ENCODE results near the gene PHC1. TPM values are rescaled to one million over a fixed set of nuclear protein-coding genes. Genes with fewer than 3 reads are reported as not detected.
A peak's percentile ranks its signal among the peaks of the same experiment; 100 is the strongest.
"Not testable (repeated sequence)": the region's sequence is repeated elsewhere in the genome, so short reads cannot be mapped to it uniquely, and the experiment has no call there.

PHC1 gene
- total RNA-seq (2014; rRNA removed; shearing (Covaris generic)) (52.2 and 52.4 TPM in 2 replicates), total RNA-seq (2022) (33.6 and 42.2 TPM in 2 replicates), Bru-seq, nascent RNA (percentile 56 among the genes with signal in this experiment), BruChase-seq, experiment 1, labeled RNA remaining after a 6-hour chase (percentile 65 among the genes with signal in this experiment), BruChase-seq, experiment 2, labeled RNA remaining after a 2-hour chase (percentile 56 among the genes with signal in this experiment)
- long read RNA-seq, transcript PHC1-214 (15 exons, 3,626 nt), result major isoform, 17 of 100 reads
- long read RNA-seq, partial matches to known transcripts, result 57 of 100 reads
- long read RNA-seq, other reads (novel, unspliced or antisense), result 26 of 100 reads

GRCh38 chr12:8914033-8914715 lies at the start of gene PHC1:
TSS of gene PHC1 (plus strand) at chr12:8914509. CDS start at chr12:8917678, 3,169 bp downstream.
- peaks cover 16% of the 10 kb centered on the region; the same call in 1 of the 2 replicates for H3K79me2 ChIP-seq (ENCODE audit: insufficient read depth, low read depth, low read length)
- H3K9me3 ChIP-seq (ENCODE audit: low read length); H3K36me3 ChIP-seq (ENCODE audit: insufficient read depth, low read length); H3K9me2 ChIP-seq (ENCODE audit: insufficient read depth, low read length); intact Hi-C loops (cut with micrococcal nuclease; ENCODE audit: unreplicated experiment); BruUV-seq (replicated peaks); H4K20me1 ChIP-seq (ENCODE audit: insufficient read depth, low read length): not testable (repeated sequence)
- CTCF ChIA-PET (ENCODE audit: unreplicated experiment), result interaction anchor here (0.5 to 0.8 kb wide), 2 partner anchors 16 to 37 kb away, joined by 3 to 5 read pairs; no protein-coding TSS in a partner anchor
- peaks cover 43% of the 10 kb centered on the region for H3K4me1 ChIP-seq (ENCODE audit: insufficient read depth, low read length, poor library complexity, severe bottlenecking)
- peak; percentile 84 for DNase-seq (ENCODE audit: low spot score)
- peak within 1 kb of the TSS; percentile 89 for H3K4me2 ChIP-seq (ENCODE audit: low read length)
- peak within 1 kb of the TSS; percentile 56 for H3K27ac ChIP-seq (ENCODE audit: low read depth, low read length, poor library complexity, severe bottlenecking)
- H2AFZ ChIP-seq (ENCODE audit: low read length), result peak within 1 kb of the TSS; percentile 98
- H3K4me3 ChIP-seq (ENCODE audit: low read depth, low read length, poor library complexity, severe bottlenecking), result peak within 1 kb of the TSS; percentile 87
- peak; percentile 63 for TF ChIP-seq CTCF (conservative IDR thresholded peaks at IDR 0.05; ENCODE audit: low read length)
- POLR2A ChIA-PET, result interaction anchor here (0.5 to 2.0 kb wide), 4 partner anchors 25 to 123 kb away, joined by 3 to 5 read pairs (median 4); no protein-coding TSS in a partner anchor

GRCh38 chr12:8866429-8866828 lies 47.9 kb upstream of the PHC1 start:
- intact Hi-C loops (cut with micrococcal nuclease; ENCODE audit: unreplicated experiment), result no loop called here
- Histone ChIP-seq H3K36me3 (ENCODE audit: insufficient read depth, low read length) (no peaks in the 10 kb centered on the region), H3K79me2 (ENCODE audit: insufficient read depth, low read depth, low read length) (no peaks in the 10 kb centered on the region), H3K4me1 (ENCODE audit: insufficient read depth, low read length, poor library complexity, severe bottlenecking) (no peaks in the 10 kb centered on the region), H3K27ac (ENCODE audit: low read depth, low read length, poor library complexity, severe bottlenecking) (no peak overlapping the region), H3K9me3 (ENCODE audit: low read length) (no peaks in the 10 kb centered on the region), H3K4me3 (ENCODE audit: low read depth, low read length, poor library complexity, severe bottlenecking) (no peak overlapping the region), H3K9me2 (ENCODE audit: insufficient read depth, low read length) (no peaks in the 10 kb centered on the region), H3K4me2 (ENCODE audit: low read length) (no peak overlapping the region), H2AFZ (ENCODE audit: low read length) (no peak overlapping the region), H4K20me1 (ENCODE audit: insufficient read depth, low read length) (no peaks in the 10 kb centered on the region)
- no peak for TF ChIP-seq CTCF (conservative IDR thresholded peaks at IDR 0.05; ENCODE audit: low read length)
- no peak for TF ChIP-seq EZH2phosphoT487 (IDR thresholded peaks at IDR 0.05; ENCODE audit: borderline replicate concordance, low read depth, low read length)
- BruUV-seq (replicated peaks), result no TSS peak
- ChIA-PET CTCF (ENCODE audit: unreplicated experiment) (no interaction called here), POLR2A (interaction anchor here (0.6 kb wide), 1 partner anchor 42 kb away, joined by 3 read pairs; no protein-coding TSS in a partner anchor)
- DNase-seq (ENCODE audit: low spot score), result no peak
